HL-60 (cell line): ENCODE measurements around the gene INVS.
"Not testable (repeated sequence)": the region's sequence is repeated elsewhere in the genome, so short reads cannot be mapped to it uniquely, and the experiment has no call there.

Experiments used
- DNase-seq, 2 experiments: peaks; one replicate each; pipeline ENCODE4 v3.0.0-alpha.2; 2010 to 2020; ENCODE audit warnings: low read depth in 1 of 2, low spot score in 1 of 2
- H3K27ac ChIP-seq: fragments of 250-450 bp; sonication (Bioruptor Pico); replicated peaks from 2 replicates; pipeline ENCODE4 v1.5.1; 2020; ENCODE audit warnings: mild to moderate bottlenecking, moderate library complexity
- H3K27me3 ChIP-seq: fragments of 250-450 bp; sonication (Bioruptor Pico); 2 replicates; pipeline ENCODE4 v1.5.1; 2021; ENCODE audit warnings: mild to moderate bottlenecking, moderate library complexity; ENCODE audit not compliant: insufficient read depth, poor library complexity, severe bottlenecking
- H3K4me3 ChIP-seq: replicated peaks from 2 replicates; pipeline ENCODE4 v1.5.1; 2011; ENCODE audit warnings: mild to moderate bottlenecking, control low read depth, low read length; ENCODE audit not compliant: insufficient read depth
- CTCF ChIP-seq: IDR thresholded peaks from one replicate; pipeline ENCODE4 v1.5.1; 2011; ENCODE audit warnings: low read length, control low read depth, inconsistent platforms; ENCODE audit not compliant: insufficient read depth
- GABPA ChIP-seq: IDR thresholded peaks from 2 replicates; pipeline ENCODE4 v1.6.1; 2012; ENCODE audit warnings: low read depth
- POLR2AphosphoS5 ChIP-seq: IDR thresholded peaks from 2 replicates; pipeline ENCODE4 v1.6.1; 2012; ENCODE audit warnings: low read depth
- REST ChIP-seq: IDR thresholded peaks from 2 replicates; pipeline ENCODE4 v1.6.1; 2012; ENCODE audit warnings: low read depth; ENCODE audit not compliant: insufficient replicate concordance
- SPI1 ChIP-seq: IDR thresholded peaks from 2 replicates; pipeline ENCODE4 v1.6.1; 2012; ENCODE audit warnings: low read depth, mild to moderate bottlenecking, borderline replicate concordance

The INVS gene

DNA sequence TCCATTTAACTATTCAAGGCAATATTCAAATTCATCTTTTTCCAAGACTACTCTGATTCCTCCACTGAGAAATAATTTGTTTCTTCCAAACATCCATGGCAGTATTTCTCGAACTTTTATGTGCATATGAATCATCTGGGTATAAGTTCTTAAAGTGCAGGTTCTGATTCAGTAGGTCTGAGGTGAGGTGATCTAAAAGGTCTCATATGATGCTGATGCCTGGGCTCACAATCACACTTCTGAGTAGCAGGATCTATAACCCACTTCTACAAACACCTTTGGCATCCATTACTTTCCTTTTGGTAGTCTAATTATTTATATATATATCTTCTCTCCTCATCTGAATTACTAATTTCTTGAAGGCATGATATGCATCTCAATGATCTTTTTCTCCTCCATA, 7.4 kb upstream of the INVS start:
- Histone ChIP-seq H3K4me3 (no peak overlapping the region), H3K27me3 (no peaks in the 10 kb centered on the region), H3K27ac (no peak overlapping the region)
- DNase-seq = no peak
- no peak for TF ChIP-seq POLR2AphosphoS5

- no peak for DNase-seq
- H3K27me3 ChIP-seq = no peaks in the 10 kb centered on the region
- no peak overlapping the region for H3K4me3 ChIP-seq
- no peak for TF ChIP-seq REST
- TF ChIP-seq GABPA = no peak
- no peak for TF ChIP-seq CTCF
- TF ChIP-seq SPI1 = no peak
- TF ChIP-seq POLR2AphosphoS5 = no peak
- H3K27ac ChIP-seq = no peak overlapping the region
Measured at GRCh38 chr9:100092066-100092465, 7.0 kb upstream of the INVS start.

DNA sequence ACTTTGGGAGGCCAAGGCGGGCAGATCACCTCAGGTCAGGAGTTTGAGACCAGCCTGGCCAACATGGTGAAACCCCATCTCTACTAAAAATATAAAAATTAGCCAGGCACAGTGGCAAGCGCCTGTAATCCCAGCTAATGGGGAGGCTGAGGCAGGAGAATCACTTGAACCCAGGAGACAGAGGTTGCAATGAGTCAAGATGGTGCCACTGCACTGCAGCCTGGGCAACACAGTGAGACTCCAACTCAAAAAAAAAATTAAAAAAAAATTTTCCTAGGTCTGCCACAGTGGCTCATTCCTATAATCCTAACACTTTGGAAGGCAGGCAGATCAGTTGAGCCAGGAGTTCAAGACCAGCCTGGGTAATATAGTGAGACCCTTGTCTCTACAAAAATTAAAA, 4.6 kb upstream of the INVS start:
- DNase-seq, H3K27ac ChIP-seq: not testable (repeated sequence)

DNA sequence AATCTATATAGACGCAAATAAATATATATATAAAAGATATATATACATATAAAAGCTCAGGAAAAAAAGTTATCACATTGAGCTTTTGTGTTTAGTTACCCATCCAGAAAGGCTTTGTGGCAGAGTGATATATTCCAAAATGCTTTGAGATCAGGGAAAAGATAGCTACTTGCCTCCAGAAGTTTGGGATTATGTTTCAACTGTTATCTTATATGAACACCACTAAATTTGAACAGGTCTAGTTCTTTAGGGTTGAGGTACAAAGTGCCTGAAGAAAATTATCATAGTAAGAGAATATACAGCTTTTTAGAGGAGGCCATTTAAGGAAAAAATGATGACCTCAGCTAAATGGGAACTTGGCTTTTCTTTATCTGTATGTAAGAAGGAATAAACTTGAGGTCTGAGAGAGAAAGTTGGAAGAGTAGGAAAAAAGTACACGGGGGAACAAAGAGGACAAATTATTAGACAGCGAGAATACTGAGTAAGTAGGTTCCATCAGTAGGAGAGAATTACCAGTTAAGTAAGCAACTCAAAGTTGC, 2.6 kb upstream of the INVS start:
- TF ChIP-seq GABPA = no peak
- no peak for TF ChIP-seq REST
- no peak for TF ChIP-seq POLR2AphosphoS5
- no peak for TF ChIP-seq CTCF
- TF ChIP-seq SPI1 = no peak
- Histone ChIP-seq H3K27ac (no peak overlapping the region), H3K27me3 (no peaks in the 10 kb centered on the region), H3K4me3 (no peak overlapping the region)
- DNase-seq = no peak

More for the DNA sequence above, 4.6 kb upstream of the INVS start:
- not testable (repeated sequence) for H3K4me3 ChIP-seq, H3K27me3 ChIP-seq

- peak overlapping the region; percentile 75 for H3K27ac ChIP-seq
- peak; percentile 32 to 61 for DNase-seq
Measured at GRCh38 chr9:100098046-100098886, 777 bp upstream of the INVS start.

More at GRCh38 chr9:100098046-100098886, 777 bp upstream of the INVS start:
- H3K4me3 ChIP-seq = peak overlapping the region; percentile 98
- TF ChIP-seq CTCF (no peak), GABPA (no peak)
- no peaks in the 10 kb centered on the region for H3K27me3 ChIP-seq
